HG02981 (cell line): Measurements from ENCODE around the gene MORN1.

ENCODE experiments used
- ATAC-seq: cut with Tn5 transposase; IDR thresholded peaks from one replicate; pipeline ENCODE4 v1.9.1; 2021; ENCODE audit warnings: mild to moderate bottlenecking, moderate library complexity; ENCODE audit not compliant: unreplicated experiment

The MORN1 gene

GRCh38 chr1:2324553-2325366 is 66.6 kb downstream of the MORN1 start:
- no peak for ATAC-seq

- no peak for ATAC-seq
Observed at GRCh38 chr1:2323451-2323974, 67.8 kb downstream of the MORN1 start.

- no peak for ATAC-seq
Observed at GRCh38 chr1:2322581-2323211, 68.7 kb downstream of the MORN1 start.

GRCh38 chr1:2322065-2322571 is 69.2 kb downstream of the MORN1 start:
- no peak for ATAC-seq

GRCh38 chr1:2320760-2321667 is 70.3 kb downstream of the MORN1 start:
- ATAC-seq = no peak

- ATAC-seq = no peak
Observed at GRCh38 chr1:2320006-2320405, 71.3 kb downstream of the MORN1 start.

- no peak for ATAC-seq
Observed at GRCh38 chr1:2319291-2319690, 72.1 kb downstream of the MORN1 start.

GRCh38 chr1:2318314-2319278 is 72.8 kb downstream of the MORN1 start:
- no peak for ATAC-seq

GRCh38 chr1:2317230-2318065 is 73.9 kb downstream of the MORN1 start:
- ATAC-seq = no peak

- ATAC-seq = no peak
Observed at GRCh38 chr1:2316451-2316961, 74.8 kb downstream of the MORN1 start.

- no peak for ATAC-seq
Observed at GRCh38 chr1:2315674-2316450, 75.5 kb downstream of the MORN1 start.

GRCh38 chr1:2314803-2315673 is 76.3 kb downstream of the MORN1 start:
- ATAC-seq = no peak

- no peak for ATAC-seq
Observed at GRCh38 chr1:2314273-2314802, 77.0 kb downstream of the MORN1 start.

GRCh38 chr1:2313651-2314261 is 77.6 kb downstream of the MORN1 start:
- no peak for ATAC-seq

GRCh38 chr1:2312515-2313301 is 78.6 kb downstream of the MORN1 start:
- no peak for ATAC-seq

GRCh38 chr1:2312160-2312514 is 79.2 kb downstream of the MORN1 start:
- no peak for ATAC-seq
